HG03354 (cell line): ENCODE measurements around the gene RNF182.
"Not testable (repeated sequence)": the region's sequence is repeated elsewhere in the genome, so short reads cannot be mapped to it uniquely, and the experiment has no call there.

Experiments used
- ATAC-seq: cut with Tn5 transposase; IDR thresholded peaks from one replicate; pipeline ENCODE4 v1.9.1; 2021; ENCODE audit warnings: mild to moderate bottlenecking; ENCODE audit not compliant: unreplicated experiment, poor library complexity, severe bottlenecking

The RNF182 gene

GRCh38 chr6:13916230-13916944 is 8.4 kb upstream of the RNF182 start:
- no peak for ATAC-seq

GRCh38 chr6:13917141-13917540 is 7.6 kb upstream of the RNF182 start:
- ATAC-seq = no peak

DNA sequence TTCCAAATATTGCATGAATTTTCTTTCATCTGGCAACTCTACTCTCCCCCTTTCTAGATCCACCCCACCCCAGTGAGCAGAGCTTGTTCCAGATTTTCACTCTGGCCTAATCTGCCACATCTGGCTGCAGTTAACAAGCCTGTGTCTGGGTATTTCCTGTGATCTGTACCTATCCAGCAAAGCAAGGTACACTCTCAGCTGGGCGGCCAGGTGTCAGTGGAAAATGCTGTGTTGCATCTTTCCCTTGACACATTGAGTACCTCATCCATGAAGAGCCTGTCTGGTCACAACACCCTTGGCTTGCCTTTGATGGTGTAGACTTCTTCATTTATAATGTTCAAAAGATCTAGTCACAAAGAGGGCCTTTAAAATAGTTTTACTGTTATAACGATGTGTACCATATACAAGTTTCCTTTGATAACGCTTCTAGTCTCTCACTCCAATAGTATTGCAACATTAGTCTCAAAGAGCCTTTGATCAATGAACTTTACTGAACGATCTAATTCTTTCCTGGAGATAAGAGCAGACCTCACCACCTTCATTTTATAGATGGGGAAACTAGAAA is 6.0 kb upstream of the RNF182 start:
- ATAC-seq = no peak

GRCh38 chr6:13919861-13920260 is 4.9 kb upstream of the RNF182 start:
- no peak for ATAC-seq

- no peak for ATAC-seq
Measured at GRCh38 chr6:13920552-13920951, 4.2 kb upstream of the RNF182 start.

GRCh38 chr6:13922750-13923149 is 2.0 kb upstream of the RNF182 start:
- no peak for ATAC-seq

DNA sequence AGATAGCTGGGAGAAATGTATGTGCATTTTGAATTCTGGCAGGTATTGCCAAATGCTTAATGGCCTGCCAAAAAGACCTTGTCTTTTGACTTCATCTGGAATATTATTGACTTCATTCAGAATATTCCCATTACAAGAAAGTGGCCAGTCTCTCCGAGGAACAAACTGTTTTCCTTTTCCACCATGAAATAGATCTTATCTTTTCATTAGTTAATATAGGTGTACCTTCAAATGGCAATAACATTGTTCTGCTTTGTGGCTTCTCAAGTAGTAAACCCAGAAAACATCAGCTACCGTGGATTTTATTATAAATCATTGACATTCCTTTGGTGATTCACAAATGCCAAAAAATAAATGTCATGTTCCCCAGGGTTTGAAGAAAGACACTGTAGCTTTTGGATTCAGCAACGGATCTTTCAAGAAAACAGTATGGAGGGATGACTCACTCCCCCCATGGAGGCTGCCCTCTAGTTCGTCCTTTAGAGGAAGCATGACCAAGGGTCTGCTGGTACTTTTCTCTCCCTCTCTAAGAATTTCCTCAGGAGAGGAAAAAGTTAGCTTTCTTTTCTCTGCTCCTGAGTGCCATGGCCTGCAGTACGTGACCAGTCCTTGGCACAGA is 1.1 kb upstream of the RNF182 start:
- ATAC-seq = no peak

- ATAC-seq = no peak
Measured at GRCh38 chr6:13924146-13924948, 405 bp upstream of the RNF182 start.

- no peak for ATAC-seq
Measured at GRCh38 chr6:13926378-13926777, 1.6 kb downstream of the RNF182 start.

GRCh38 chr6:13927203-13927602 is 2.5 kb downstream of the RNF182 start:
- no peak for ATAC-seq

- ATAC-seq = no peak
Measured at GRCh38 chr6:13929196-13929595, 4.4 kb downstream of the RNF182 start.

DNA sequence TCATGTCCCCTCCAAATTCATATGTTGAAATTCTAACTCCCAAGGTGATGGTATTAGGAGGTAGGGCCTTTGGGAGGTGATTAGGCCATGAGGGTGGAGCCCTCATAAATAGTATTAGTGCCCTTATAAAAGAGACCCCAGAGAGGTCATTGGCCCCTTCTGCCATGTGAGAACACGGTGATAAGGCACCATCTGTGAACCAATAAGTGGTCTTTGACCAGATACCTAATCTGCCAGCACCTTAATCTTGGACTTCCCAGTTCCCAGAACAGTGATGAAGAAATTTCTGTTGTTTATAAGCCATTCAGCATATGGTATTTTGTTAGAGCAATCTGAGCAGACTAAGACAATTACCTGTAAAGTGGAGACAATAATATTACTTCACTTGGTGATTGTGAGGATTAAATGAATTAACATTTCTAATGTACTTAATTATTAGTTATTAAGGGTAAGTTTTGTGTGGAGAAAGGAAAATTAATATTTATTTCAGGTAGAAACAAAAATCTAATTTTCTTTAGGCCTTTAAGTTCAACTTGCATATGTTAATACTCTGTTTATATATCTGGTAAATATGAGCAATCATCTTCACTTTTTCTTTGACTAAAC is 7.1 kb downstream of the RNF182 start:
- ATAC-seq = no peak

DNA sequence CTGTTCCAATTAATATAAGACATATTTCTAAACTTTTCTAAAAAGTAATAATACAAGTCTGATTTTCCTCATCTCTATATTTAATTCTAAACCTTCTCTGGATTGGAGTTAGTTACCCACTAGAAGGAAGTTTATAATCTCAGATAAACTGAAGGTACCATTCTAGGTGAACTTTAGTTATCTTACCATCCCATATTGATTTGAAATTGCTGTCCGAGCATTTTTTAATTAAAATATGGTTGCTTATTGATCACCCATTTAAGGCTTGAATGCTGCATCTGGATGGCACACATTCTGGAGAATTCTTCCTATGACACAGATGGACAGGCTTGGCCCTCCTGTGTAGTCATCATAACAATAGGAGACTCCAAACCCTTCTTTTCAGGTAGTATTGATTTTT is 8.0 kb downstream of the RNF182 start:
- no peak for ATAC-seq

GRCh38 chr6:13934721-13935120 is 10.0 kb downstream of the RNF182 start:
- ATAC-seq = no peak

GRCh38 chr6:13935190-13935880 is 10.6 kb downstream of the RNF182 start:
- no peak for ATAC-seq

GRCh38 chr6:13935881-13936261 is 11.1 kb downstream of the RNF182 start:
- ATAC-seq = not testable (repeated sequence)

DNA sequence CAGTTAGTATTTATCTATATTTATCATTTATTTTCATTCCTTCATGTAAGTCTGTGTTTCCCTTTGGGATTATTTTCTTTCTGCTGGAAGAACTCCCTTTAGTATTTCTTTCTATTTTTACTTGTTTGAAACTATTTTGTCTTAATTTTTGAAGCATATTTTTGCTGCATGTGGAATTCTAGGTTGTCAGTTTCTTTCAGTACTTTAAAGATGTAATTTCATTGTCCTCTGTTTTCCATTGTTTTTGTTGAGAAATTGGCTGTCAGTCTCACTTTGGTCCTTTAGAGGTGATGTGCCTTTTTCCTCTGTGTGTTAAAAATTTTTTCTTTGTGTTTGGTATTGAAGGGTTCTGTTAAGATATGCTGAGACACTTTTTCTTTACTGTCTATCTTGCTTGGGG is 17.1 kb downstream of the RNF182 start:
- no peak for ATAC-seq

GRCh38 chr6:13943943-13944342 is 19.2 kb downstream of the RNF182 start:
- ATAC-seq = no peak

DNA sequence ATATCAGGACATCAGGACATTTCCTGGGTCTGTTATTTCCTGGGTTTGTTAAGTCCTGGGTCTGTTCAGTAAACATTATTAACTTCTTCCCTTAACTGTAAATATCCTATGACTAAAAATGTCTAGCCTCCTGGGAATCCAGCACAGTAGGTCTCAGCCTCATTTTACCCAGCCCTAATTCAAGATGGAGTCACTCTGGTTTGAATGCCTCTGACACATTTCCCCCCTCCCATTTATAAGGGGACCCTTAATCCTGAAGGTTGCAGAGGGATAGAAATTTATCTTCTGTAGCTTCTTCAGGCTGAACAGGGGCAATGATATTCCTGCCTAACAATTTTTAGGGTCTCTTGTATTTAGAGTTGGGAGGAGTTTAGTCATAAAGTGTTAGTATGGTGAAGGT is 21.8 kb downstream of the RNF182 start:
- ATAC-seq = no peak
